A549 (cell line): Measurements from ENCODE around the gene SMIM20.

Experiments used
- CTCF ChIP-seq: fragments of >200 bp; sonication (Bioruptor Twin); formaldehyde crosslinking; IDR thresholded peaks from 3 replicates; pipeline ENCODE4 v1.5.1; 2016
- EP300 ChIP-seq, 2 experiments: fragments of >200 bp; sonication (Bioruptor Twin); formaldehyde crosslinking; IDR thresholded peaks; 2 replicates in 1 of 2; 3 replicates in 1 of 2; pipeline ENCODE4 v1.6.1; 2016 to 2017
- POLR2A ChIP-seq: IDR thresholded peaks from 2 replicates; pipeline ENCODE4 v1.6.1; 2012; ENCODE audit warnings: mild to moderate bottlenecking, low read length
- TF ChIP-seq, protein P1 (sequence below): IDR thresholded peaks from 2 replicates; pipeline ENCODE4 v1.6.1; 2012

DNA sequence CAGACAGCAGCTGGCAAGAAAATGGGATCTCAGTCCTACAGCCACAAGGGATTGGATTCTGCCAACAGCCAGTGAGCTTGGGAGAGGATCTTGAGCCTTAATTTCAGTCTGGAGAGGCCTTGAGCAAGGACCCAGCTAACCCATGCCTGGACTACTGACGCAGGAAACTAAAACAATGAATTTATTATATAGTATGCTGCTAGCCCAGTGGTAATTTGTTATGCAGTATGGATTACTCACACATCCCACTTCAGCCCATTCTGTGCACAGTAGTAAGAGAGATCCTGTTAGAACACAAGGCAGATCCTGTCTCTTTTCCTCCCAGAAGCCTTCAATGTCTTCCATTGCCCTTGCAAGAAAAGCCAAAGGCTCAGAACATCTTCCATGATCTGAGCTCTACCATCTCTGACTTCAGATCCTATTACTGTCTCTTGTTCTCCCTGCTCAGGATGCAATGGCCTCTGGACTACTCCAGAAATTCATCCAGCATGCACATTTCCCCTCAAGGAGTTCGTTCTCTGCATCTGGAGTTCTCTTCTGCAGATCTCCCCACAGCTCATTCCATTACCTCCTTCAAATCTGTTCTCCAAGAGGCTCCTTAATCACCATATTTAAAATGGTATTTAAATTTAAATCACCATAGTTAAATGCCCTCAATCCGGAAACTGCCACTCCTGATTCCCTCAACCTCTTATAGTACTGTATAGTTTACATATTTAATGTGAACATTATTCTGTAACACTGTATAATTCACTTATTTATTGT lies 27.6 kb downstream of the SMIM20 start:
- TF ChIP-seq CTCF (no peak), EP300 (IDR thresholded peaks at IDR 0.05) (no peak), POLR2A (no peak)
- TF ChIP-seq, protein P1, sequence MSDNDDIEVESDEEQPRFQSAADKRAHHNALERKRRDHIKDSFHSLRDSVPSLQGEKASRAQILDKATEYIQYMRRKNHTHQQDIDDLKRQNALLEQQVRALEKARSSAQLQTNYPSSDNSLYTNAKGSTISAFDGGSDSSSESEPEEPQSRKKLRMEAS, result no peak
